Myometrial cell (primary cell): ENCODE results near the gene PLPP3. TPM values are rescaled to one million over a fixed set of nuclear protein-coding genes. Genes with fewer than 3 reads are reported as not detected.

Experiments
- total RNA-seq: library from RNA; depleted of rRNA; stranded (reverse); fragments of >200 nt; gene quantifications from 2 replicates; pipeline ENCODE4 v1.2.3, GENCODE V29; 2015

PLPP3 gene
- 4.8 and 4.9 TPM in 2 replicates for total RNA-seq

DNA sequence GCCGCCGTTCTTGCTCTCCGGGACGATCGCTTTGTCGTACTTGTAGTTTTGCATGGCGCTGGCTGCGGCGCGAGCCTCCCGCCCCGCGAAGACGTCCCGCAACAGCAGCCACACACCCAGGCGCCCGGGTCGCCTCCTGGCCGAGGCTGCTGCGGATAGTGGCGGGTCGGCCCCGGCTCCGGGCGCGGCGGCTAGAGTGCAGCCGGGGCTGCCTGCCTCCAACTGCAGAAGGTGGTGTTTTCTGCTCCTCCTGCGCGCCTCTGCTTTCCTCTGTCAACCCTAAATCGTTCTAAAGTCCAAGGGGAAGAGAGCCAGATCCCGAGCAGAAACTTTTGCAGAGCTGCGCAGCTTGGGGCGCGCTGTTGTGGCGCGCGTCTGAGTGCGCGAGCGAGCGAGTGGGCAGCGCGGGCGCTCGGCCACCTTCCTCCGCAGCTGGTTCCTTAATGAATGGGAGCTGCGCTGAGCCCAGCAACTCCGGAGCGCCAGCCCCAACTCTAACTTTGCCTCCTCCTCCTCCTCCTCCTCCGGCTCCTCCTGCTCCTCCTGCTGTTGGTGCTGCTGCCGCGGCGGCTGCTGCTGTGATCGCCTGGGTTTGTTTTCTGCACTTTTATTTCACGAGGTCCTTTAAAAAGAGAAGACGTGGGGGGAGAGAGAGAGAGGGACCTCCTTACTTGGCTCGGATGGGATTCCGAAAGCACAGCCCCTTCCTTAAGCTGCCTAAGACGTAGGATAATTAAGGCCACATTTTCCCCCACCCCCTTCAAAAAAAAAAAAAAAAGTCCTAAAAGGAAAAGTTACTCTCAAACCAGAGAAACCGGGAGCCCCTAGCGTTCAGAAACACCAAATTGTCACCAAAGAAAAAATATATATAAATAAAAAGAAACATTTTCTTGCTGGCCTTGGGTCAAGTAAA, at the start of gene PLPP3:
Gene PLPP3 (minus strand): TSS at position 601 of the 913 bp plus-strand sequence. CDS start 547 bp downstream, at position 54.

Other genes with a start within 250 kb of the PLPP3 start
- under 0.01 and 0.53 TPM in 2 replicates for gene PRKAA2, start 65.8 kb upstream of the PLPP3 start, total RNA-seq
- not detected in 2 replicates for gene FYB2, start 239.8 kb upstream of the PLPP3 start, total RNA-seq